Measurements from ENCODE around the gene RIMBP2. TPM values are rescaled to one million over a fixed set of nuclear protein-coding genes. Genes with fewer than 3 reads are reported as not detected.

Gene RIMBP2
- total and polyA plus RNA-seq, 2 experiments from 2014 or later, result 0.31 to 0.37 TPM

DNA sequence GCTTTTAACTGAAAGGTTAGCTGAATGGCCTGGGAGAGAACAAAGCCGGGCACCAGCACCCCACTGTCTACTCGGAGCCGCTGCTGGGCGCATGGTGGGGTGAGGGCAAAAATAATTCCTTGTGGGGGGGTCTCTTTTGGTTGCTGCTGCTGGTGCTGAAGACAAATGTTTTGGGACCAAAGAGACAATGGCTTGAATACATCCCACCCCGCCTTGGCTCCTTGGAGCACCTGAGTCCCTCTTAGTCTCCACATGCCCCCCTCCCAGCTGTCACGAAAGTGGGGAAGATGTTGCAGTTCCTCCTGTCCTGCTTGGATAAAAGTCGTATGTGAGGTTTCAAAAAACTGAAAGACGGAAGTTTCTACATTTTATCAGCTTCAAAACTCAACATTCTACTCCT, 293.4 kb downstream of the RIMBP2 start:
- H3K27me3 ChIP-seq (ENCODE audit: insufficient read depth), result no peaks in the 10 kb centered on the region
- no peaks in the 10 kb centered on the region for H3K4me1 ChIP-seq (ENCODE audit: insufficient read depth)
- no peak overlapping the region for H3K4me2 ChIP-seq
- Mint-ChIP-seq H3K27ac (no peak overlapping the region), H3K27me3 (ENCODE audit: insufficient read depth, low read depth, poor library complexity) (peaks cover 5% of the 10 kb centered on the region), H3K9me3 (peaks cover 91% of the 10 kb centered on the region), H3K4me1 (no peaks in the 10 kb centered on the region; the same call in 2 of the 3 replicates), H3K36me3 (ENCODE audit: low read depth) (peaks cover 34% of the 10 kb centered on the region), H3K4me3 (no peak overlapping the region)
- ATAC-seq (no peak), DNase-seq (ENCODE audit: low spot score) (no peak)
- no peaks in the 10 kb centered on the region for H3F3A ChIP-seq (replicated peaks; ENCODE audit: low read depth)
- TF ChIP-seq ZNF331 (CRISPR knock-in tag; IDR thresholded peaks at IDR 0.05; ENCODE audit: low read depth) (no peak), CREB1 (CRISPR knock-in tag; IDR thresholded peaks at IDR 0.05; ENCODE audit: low read depth) (no peak), CTCF (conservative IDR thresholded peaks at IDR 0.05; ENCODE audit: low read depth in 2 of 2) (no peak), ZNF114 (CRISPR knock-in tag; IDR thresholded peaks at IDR 0.05) (no peak), EZH2 (IDR thresholded peaks at IDR 0.05; ENCODE audit: low read depth, unreplicated experiment) (no peak), STAT1 (IDR thresholded peaks at IDR 0.05; ENCODE audit: unreplicated experiment) (no peak), EZH2phosphoT487 (IDR thresholded peaks at IDR 0.05; ENCODE audit: unreplicated experiment) (no peak), ETS1 (IDR thresholded peaks at IDR 0.05) (no peak), POLR2AphosphoS5 (IDR thresholded peaks at IDR 0.05; ENCODE audit: low read depth) (no peak), NANOG (IDR thresholded peaks at IDR 0.05; ENCODE audit: borderline replicate concordance) (no peak), JUNB (IDR thresholded peaks at IDR 0.05; ENCODE audit: unreplicated experiment) (no peak)
- TF ChIP-seq, protein P1, sequence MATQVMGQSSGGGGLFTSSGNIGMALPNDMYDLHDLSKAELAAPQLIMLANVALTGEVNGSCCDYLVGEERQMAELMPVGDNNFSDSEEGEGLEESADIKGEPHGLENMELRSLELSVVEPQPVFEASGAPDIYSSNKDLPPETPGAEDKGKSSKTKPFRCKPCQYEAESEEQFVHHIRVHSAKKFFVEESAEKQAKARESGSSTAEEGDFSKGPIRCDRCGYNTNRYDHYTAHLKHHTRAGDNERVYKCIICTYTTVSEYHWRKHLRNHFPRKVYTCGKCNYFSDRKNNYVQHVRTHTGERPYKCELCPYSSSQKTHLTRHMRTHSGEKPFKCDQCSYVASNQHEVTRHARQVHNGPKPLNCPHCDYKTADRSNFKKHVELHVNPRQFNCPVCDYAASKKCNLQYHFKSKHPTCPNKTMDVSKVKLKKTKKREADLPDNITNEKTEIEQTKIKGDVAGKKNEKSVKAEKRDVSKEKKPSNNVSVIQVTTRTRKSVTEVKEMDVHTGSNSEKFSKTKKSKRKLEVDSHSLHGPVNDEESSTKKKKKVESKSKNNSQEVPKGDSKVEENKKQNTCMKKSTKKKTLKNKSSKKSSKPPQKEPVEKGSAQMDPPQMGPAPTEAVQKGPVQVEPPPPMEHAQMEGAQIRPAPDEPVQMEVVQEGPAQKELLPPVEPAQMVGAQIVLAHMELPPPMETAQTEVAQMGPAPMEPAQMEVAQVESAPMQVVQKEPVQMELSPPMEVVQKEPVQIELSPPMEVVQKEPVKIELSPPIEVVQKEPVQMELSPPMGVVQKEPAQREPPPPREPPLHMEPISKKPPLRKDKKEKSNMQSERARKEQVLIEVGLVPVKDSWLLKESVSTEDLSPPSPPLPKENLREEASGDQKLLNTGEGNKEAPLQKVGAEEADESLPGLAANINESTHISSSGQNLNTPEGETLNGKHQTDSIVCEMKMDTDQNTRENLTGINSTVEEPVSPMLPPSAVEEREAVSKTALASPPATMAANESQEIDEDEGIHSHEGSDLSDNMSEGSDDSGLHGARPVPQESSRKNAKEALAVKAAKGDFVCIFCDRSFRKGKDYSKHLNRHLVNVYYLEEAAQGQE (IDR thresholded peaks at IDR 0.05; ENCODE audit: unreplicated experiment), result no peak
- TF ChIP-seq, protein P2, sequence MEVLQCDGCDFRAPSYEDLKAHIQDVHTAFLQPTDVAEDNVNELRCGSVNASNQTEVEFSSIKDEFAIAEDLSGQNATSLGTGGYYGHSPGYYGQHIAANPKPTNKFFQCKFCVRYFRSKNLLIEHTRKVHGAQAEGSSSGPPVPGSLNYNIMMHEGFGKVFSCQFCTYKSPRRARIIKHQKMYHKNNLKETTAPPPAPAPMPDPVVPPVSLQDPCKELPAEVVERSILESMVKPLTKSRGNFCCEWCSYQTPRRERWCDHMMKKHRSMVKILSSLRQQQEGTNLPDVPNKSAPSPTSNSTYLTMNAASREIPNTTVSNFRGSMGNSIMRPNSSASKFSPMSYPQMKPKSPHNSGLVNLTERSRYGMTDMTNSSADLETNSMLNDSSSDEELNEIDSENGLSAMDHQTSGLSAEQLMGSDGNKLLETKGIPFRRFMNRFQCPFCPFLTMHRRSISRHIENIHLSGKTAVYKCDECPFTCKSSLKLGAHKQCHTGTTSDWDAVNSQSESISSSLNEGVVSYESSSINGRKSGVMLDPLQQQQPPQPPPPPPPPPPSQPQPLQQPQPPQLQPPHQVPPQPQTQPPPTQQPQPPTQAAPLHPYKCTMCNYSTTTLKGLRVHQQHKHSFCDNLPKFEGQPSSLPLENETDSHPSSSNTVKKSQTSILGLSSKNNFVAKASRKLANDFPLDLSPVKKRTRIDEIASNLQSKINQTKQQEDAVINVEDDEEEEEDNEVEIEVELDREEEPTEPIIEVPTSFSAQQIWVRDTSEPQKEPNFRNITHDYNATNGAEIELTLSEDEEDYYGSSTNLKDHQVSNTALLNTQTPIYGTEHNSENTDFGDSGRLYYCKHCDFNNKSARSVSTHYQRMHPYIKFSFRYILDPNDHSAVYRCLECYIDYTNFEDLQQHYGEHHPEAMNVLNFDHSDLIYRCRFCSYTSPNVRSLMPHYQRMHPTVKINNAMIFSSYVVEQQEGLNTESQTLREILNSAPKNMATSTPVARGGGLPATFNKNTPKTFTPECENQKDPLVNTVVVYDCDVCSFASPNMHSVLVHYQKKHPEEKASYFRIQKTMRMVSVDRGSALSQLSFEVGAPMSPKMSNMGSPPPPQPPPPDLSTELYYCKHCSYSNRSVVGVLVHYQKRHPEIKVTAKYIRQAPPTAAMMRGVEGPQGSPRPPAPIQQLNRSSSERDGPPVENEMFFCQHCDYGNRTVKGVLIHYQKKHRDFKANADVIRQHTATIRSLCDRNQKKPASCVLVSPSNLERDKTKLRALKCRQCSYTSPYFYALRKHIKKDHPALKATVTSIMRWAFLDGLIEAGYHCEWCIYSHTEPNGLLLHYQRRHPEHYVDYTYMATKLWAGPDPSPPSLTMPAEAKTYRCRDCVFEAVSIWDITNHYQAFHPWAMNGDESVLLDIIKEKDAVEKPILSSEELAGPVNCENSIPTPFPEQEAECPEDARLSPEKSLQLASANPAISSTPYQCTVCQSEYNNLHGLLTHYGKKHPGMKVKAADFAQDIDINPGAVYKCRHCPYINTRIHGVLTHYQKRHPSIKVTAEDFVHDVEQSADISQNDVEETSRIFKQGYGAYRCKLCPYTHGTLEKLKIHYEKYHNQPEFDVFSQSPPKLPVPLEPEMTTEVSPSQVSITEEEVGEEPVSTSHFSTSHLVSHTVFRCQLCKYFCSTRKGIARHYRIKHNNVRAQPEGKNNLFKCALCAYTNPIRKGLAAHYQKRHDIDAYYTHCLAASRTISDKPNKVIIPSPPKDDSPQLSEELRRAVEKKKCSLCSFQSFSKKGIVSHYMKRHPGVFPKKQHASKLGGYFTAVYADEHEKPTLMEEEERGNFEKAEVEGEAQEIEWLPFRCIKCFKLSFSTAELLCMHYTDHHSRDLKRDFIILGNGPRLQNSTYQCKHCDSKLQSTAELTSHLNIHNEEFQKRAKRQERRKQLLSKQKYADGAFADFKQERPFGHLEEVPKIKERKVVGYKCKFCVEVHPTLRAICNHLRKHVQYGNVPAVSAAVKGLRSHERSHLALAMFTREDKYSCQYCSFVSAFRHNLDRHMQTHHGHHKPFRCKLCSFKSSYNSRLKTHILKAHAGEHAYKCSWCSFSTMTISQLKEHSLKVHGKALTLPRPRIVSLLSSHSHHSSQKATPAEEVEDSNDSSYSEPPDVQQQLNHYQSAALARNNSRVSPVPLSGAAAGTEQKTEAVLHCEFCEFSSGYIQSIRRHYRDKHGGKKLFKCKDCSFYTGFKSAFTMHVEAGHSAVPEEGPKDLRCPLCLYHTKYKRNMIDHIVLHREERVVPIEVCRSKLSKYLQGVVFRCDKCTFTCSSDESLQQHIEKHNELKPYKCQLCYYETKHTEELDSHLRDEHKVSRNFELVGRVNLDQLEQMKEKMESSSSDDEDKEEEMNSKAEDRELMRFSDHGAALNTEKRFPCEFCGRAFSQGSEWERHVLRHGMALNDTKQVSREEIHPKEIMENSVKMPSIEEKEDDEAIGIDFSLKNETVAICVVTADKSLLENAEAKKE (CRISPR knock-in tag; IDR thresholded peaks at IDR 0.05), result no peak
- H3K9me2 ChIP-seq (ENCODE audit: insufficient read depth), result no peaks in the 10 kb centered on the region
- no peaks in the 10 kb centered on the region for H4K20me1 ChIP-seq (replicated peaks; ENCODE audit: insufficient read depth)
- H3K36me3 ChIP-seq (ENCODE audit: insufficient read depth), result no peaks in the 10 kb centered on the region
- no peak overlapping the region for H3K27ac ChIP-seq (ENCODE audit: low read depth)
- no peaks in the 10 kb centered on the region for H3K79me2 ChIP-seq (replicated peaks; ENCODE audit: insufficient read depth)
- no peak overlapping the region for H2AFZ ChIP-seq
- no peak overlapping the region for H3K4me3 ChIP-seq
